Activated naive CD8-positive, alpha-beta T cell treated with anti-CD3 and anti-CD28 coated beads, Interleukin-2, amount 50 U/mL, for 24 hours (primary cell): Measurements from ENCODE around the gene ZCCHC24.

ENCODE experiments used
- ATAC-seq: fragments of 150-1000 bp; cut with Tn5 transposase; one replicate; pipeline ENCODE4 v1.10.0; 2021
- DNase-seq: peaks from one replicate; pipeline ENCODE4 v3.0.0; 2021
- H3K27ac Mint-ChIP-seq: one replicate; pipeline ENCODE4 v1.8.0; 2021; ENCODE audit warnings: mild to moderate bottlenecking, mixed read lengths
- H3K27me3 Mint-ChIP-seq: one replicate; pipeline ENCODE4 v1.8.0; 2021; ENCODE audit warnings: mixed read lengths
- H3K36me3 Mint-ChIP-seq: one replicate; pipeline ENCODE4 v1.8.0; 2021; ENCODE audit warnings: low read depth, mixed read lengths
- H3K4me1 Mint-ChIP-seq: one replicate; pipeline ENCODE4 v1.8.0; 2021; ENCODE audit warnings: mixed read lengths
- H3K4me3 Mint-ChIP-seq: one replicate; pipeline ENCODE4 v1.8.0; 2021; ENCODE audit warnings: mild to moderate bottlenecking, moderate library complexity, mixed read lengths
- H3K9me3 Mint-ChIP-seq: one replicate; pipeline ENCODE4 v1.8.0; 2021; ENCODE audit warnings: mixed read lengths

ZCCHC24 gene

GRCh38 chr10:79378647-79379511, 66.5 kb downstream of the ZCCHC24 start:
- ATAC-seq (no peak), DNase-seq (no peak)
- no peaks in the 10 kb centered on the region for H3K4me1 Mint-ChIP-seq
- no peak overlapping the region for H3K4me3 Mint-ChIP-seq
- H3K27ac Mint-ChIP-seq = no peak overlapping the region
- no peaks in the 10 kb centered on the region for H3K36me3 Mint-ChIP-seq
- H3K27me3 Mint-ChIP-seq = no peaks in the 10 kb centered on the region
- H3K9me3 Mint-ChIP-seq = no peaks in the 10 kb centered on the region

GRCh38 chr10:79378383-79378646, 67.1 kb downstream of the ZCCHC24 start:
- Mint-ChIP-seq H3K4me1 (no peaks in the 10 kb centered on the region), H3K4me3 (no peak overlapping the region), H3K27me3 (no peaks in the 10 kb centered on the region), H3K36me3 (no peaks in the 10 kb centered on the region), H3K9me3 (no peaks in the 10 kb centered on the region), H3K27ac (no peak overlapping the region)
- ATAC-seq = no peak
- no peak for DNase-seq

- ATAC-seq = no peak
- Mint-ChIP-seq H3K27me3 (no peaks in the 10 kb centered on the region), H3K36me3 (no peaks in the 10 kb centered on the region), H3K4me1 (no peaks in the 10 kb centered on the region), H3K9me3 (no peaks in the 10 kb centered on the region), H3K4me3 (no peak overlapping the region), H3K27ac (no peak overlapping the region)
- no peak for DNase-seq
These were observed 67.7 kb downstream of the ZCCHC24 start for GRCh38 chr10:79377557-79378382.

- H3K36me3 Mint-ChIP-seq = no peaks in the 10 kb centered on the region
- no peaks in the 10 kb centered on the region for H3K9me3 Mint-ChIP-seq
- H3K4me3 Mint-ChIP-seq = no peak overlapping the region
- no peak for ATAC-seq
- H3K27ac Mint-ChIP-seq = no peak overlapping the region
- no peaks in the 10 kb centered on the region for H3K27me3 Mint-ChIP-seq
- no peak for DNase-seq
- H3K4me1 Mint-ChIP-seq = no peaks in the 10 kb centered on the region
These were observed 68.5 kb downstream of the ZCCHC24 start for GRCh38 chr10:79376751-79377556.

- Mint-ChIP-seq H3K27ac (no peak overlapping the region), H3K36me3 (no peaks in the 10 kb centered on the region), H3K9me3 (peaks cover 5% of the 10 kb centered on the region), H3K27me3 (no peaks in the 10 kb centered on the region), H3K4me1 (no peaks in the 10 kb centered on the region), H3K4me3 (no peak overlapping the region)
- DNase-seq (no peak), ATAC-seq (no peak)
These were observed 69.3 kb downstream of the ZCCHC24 start for GRCh38 chr10:79376078-79376628.

- peaks cover 8% of the 10 kb centered on the region for H3K9me3 Mint-ChIP-seq
- no peaks in the 10 kb centered on the region for H3K36me3 Mint-ChIP-seq
- DNase-seq = no peak
- H3K27me3 Mint-ChIP-seq = no peaks in the 10 kb centered on the region
- no peaks in the 10 kb centered on the region for H3K4me1 Mint-ChIP-seq
- no peak overlapping the region for H3K27ac Mint-ChIP-seq
- no peak overlapping the region for H3K4me3 Mint-ChIP-seq
- no peak for ATAC-seq
These were observed 69.9 kb downstream of the ZCCHC24 start for GRCh38 chr10:79375321-79376077.

GRCh38 chr10:79374312-79375191, 70.9 kb downstream of the ZCCHC24 start:
- no peak overlapping the region for H3K4me3 Mint-ChIP-seq
- H3K27ac Mint-ChIP-seq = no peak overlapping the region
- H3K36me3 Mint-ChIP-seq = no peaks in the 10 kb centered on the region
- DNase-seq (peak; percentile 81), ATAC-seq (no peak)
- H3K4me1 Mint-ChIP-seq = no peaks in the 10 kb centered on the region
- H3K9me3 Mint-ChIP-seq = peaks cover 10% of the 10 kb centered on the region
- no peaks in the 10 kb centered on the region for H3K27me3 Mint-ChIP-seq

- DNase-seq (no peak), ATAC-seq (no peak)
- Mint-ChIP-seq H3K4me3 (no peak overlapping the region), H3K9me3 (peaks cover 10% of the 10 kb centered on the region), H3K4me1 (no peaks in the 10 kb centered on the region), H3K27me3 (no peaks in the 10 kb centered on the region), H3K27ac (no peak overlapping the region), H3K36me3 (no peaks in the 10 kb centered on the region)
These were observed 72.6 kb downstream of the ZCCHC24 start for GRCh38 chr10:79372871-79373270.

GRCh38 chr10:79367426-79368189, 77.8 kb downstream of the ZCCHC24 start:
- DNase-seq (no peak), ATAC-seq (no peak)
- H3K36me3 Mint-ChIP-seq = no peaks in the 10 kb centered on the region
- peaks cover 10% of the 10 kb centered on the region for H3K9me3 Mint-ChIP-seq
- H3K27ac Mint-ChIP-seq = no peak overlapping the region
- no peak overlapping the region for H3K4me3 Mint-ChIP-seq
- no peaks in the 10 kb centered on the region for H3K27me3 Mint-ChIP-seq
- no peaks in the 10 kb centered on the region for H3K4me1 Mint-ChIP-seq

- H3K9me3 Mint-ChIP-seq = no peaks in the 10 kb centered on the region
- no peak overlapping the region for H3K4me3 Mint-ChIP-seq
- ATAC-seq (no peak), DNase-seq (no peak)
- peaks cover 8% of the 10 kb centered on the region for H3K36me3 Mint-ChIP-seq
- H3K27me3 Mint-ChIP-seq = no peaks in the 10 kb centered on the region
- H3K27ac Mint-ChIP-seq = no peak overlapping the region
- H3K4me1 Mint-ChIP-seq = peaks cover 15% of the 10 kb centered on the region
These were observed 83.6 kb downstream of the ZCCHC24 start for GRCh38 chr10:79361726-79362397.

- H3K36me3 Mint-ChIP-seq = peaks cover 16% of the 10 kb centered on the region
- DNase-seq (no peak), ATAC-seq (no peak)
- no peaks in the 10 kb centered on the region for H3K27me3 Mint-ChIP-seq
- peaks cover 21% of the 10 kb centered on the region for H3K4me1 Mint-ChIP-seq
- no peak overlapping the region for H3K4me3 Mint-ChIP-seq
- H3K27ac Mint-ChIP-seq = no peak overlapping the region
- H3K9me3 Mint-ChIP-seq = no peaks in the 10 kb centered on the region
These were observed 84.7 kb downstream of the ZCCHC24 start for GRCh38 chr10:79360499-79361342.
